ENCODE results near the gene GAA.
"Not testable (repeated sequence)": the region's sequence is repeated elsewhere in the genome, so short reads cannot be mapped to it uniquely, and the experiment has no call there.

GAA gene

GRCh38 chr17:80151333-80151732 lies 50.0 kb downstream of the GAA start:
- DNase-seq, result no peak

- peak; percentile 17 for DNase-seq
These were observed 50.8 kb downstream of the GAA start for GRCh38 chr17:80152081-80152702.

GRCh38 chr17:80153004-80153403 lies 51.6 kb downstream of the GAA start:
- no peak for DNase-seq

GRCh38 chr17:80154166-80154565 lies 52.8 kb downstream of the GAA start:
- DNase-seq, result no peak

GRCh38 chr17:80155600-80155999 lies 54.2 kb downstream of the GAA start:
- DNase-seq, result not testable (repeated sequence)

GRCh38 chr17:80158846-80159245 lies 57.5 kb downstream of the GAA start:
- DNase-seq, result no peak

GRCh38 chr17:80160536-80160935 lies 59.2 kb downstream of the GAA start:
- no peak for DNase-seq

GRCh38 chr17:80163336-80163735 lies 62.0 kb downstream of the GAA start:
- DNase-seq, result no peak

- DNase-seq, result no peak
These were observed 62.8 kb downstream of the GAA start for GRCh38 chr17:80164185-80164584.

- DNase-seq, result no peak
These were observed 65.1 kb downstream of the GAA start for GRCh38 chr17:80166446-80166845.

GRCh38 chr17:80168371-80168770 lies 67.0 kb downstream of the GAA start:
- DNase-seq, result no peak

- DNase-seq, result no peak
These were observed 67.7 kb downstream of the GAA start for GRCh38 chr17:80169107-80169506.

All from activated CD4-positive, alpha-beta T cell treated with anti-CD3 and anti-CD28 coated beads, Interleukin-10, Interleukin-2, amounts not matched to agents 100 ng/mL and 50 ng/mL, durations not matched to agents 16 hours and 8 hours (primary cell).